ENCODE data around the gene TAS1R2.
A peak's percentile ranks its signal among the peaks of the same experiment; 100 is the strongest.
"Not testable (repeated sequence)": the region's sequence is repeated elsewhere in the genome, so short reads cannot be mapped to it uniquely, and the experiment has no call there.

Gene TAS1R2

GRCh38 chr1:18883636-18884418, 24.4 kb upstream of the TAS1R2 start:
- peak; percentile 68 for DNase-seq (ENCODE audit: low read depth)

GRCh38 chr1:18883079-18883478, 23.6 kb upstream of the TAS1R2 start:
- no peak for DNase-seq (ENCODE audit: low read depth)

- no peak for DNase-seq (ENCODE audit: low read depth)
Measured at GRCh38 chr1:18882486-18882885, 23.0 kb upstream of the TAS1R2 start.

- DNase-seq (ENCODE audit: low read depth) = no peak
Measured at GRCh38 chr1:18881642-18882431, 22.4 kb upstream of the TAS1R2 start.

- DNase-seq (ENCODE audit: low read depth) = no peak
Measured at GRCh38 chr1:18881164-18881563, 21.7 kb upstream of the TAS1R2 start.

GRCh38 chr1:18880585-18880984, 21.1 kb upstream of the TAS1R2 start:
- no peak for DNase-seq (ENCODE audit: low read depth)

GRCh38 chr1:18879791-18880309, 20.4 kb upstream of the TAS1R2 start:
- no peak for DNase-seq (ENCODE audit: low read depth)

GRCh38 chr1:18879215-18879790, 19.8 kb upstream of the TAS1R2 start:
- no peak for DNase-seq (ENCODE audit: low read depth)

- DNase-seq (ENCODE audit: low read depth) = no peak
Measured at GRCh38 chr1:18878538-18879214, 19.2 kb upstream of the TAS1R2 start.

- DNase-seq (ENCODE audit: low read depth) = no peak
Measured at GRCh38 chr1:18877282-18877681, 17.8 kb upstream of the TAS1R2 start.

- no peak for DNase-seq (ENCODE audit: low read depth)
Measured at GRCh38 chr1:18876210-18876609, 16.8 kb upstream of the TAS1R2 start.

GRCh38 chr1:18875796-18876128, 16.3 kb upstream of the TAS1R2 start:
- DNase-seq (ENCODE audit: low read depth) = no peak

- DNase-seq (ENCODE audit: low read depth) = peak; percentile 59
Measured at GRCh38 chr1:18875107-18875795, 15.8 kb upstream of the TAS1R2 start.

GRCh38 chr1:18874600-18874999, 15.1 kb upstream of the TAS1R2 start:
- no peak for DNase-seq (ENCODE audit: low read depth)

GRCh38 chr1:18874036-18874435, 14.6 kb upstream of the TAS1R2 start:
- DNase-seq (ENCODE audit: low read depth) = no peak

GRCh38 chr1:18872071-18872611, 12.7 kb upstream of the TAS1R2 start:
- no peak for DNase-seq (ENCODE audit: low read depth)

GRCh38 chr1:18871401-18872070, 12.1 kb upstream of the TAS1R2 start:
- no peak for DNase-seq (ENCODE audit: low read depth)

GRCh38 chr1:18870957-18871356, 11.5 kb upstream of the TAS1R2 start:
- DNase-seq (ENCODE audit: low read depth) = no peak

- not testable (repeated sequence) for DNase-seq (ENCODE audit: low read depth)
Measured at GRCh38 chr1:18870595-18870865, 11.1 kb upstream of the TAS1R2 start.

- DNase-seq (ENCODE audit: low read depth) = no peak
Measured at GRCh38 chr1:18869847-18870594, 10.6 kb upstream of the TAS1R2 start.

Measured in activated T-cell treated with anti-CD3 and anti-CD28 coated beads for 24 hours (primary cell).